GM13976 (cell line): Measurements from ENCODE around the gene HMHB1.

Experiments
- DNase-seq: peaks from one replicate; pipeline ENCODE4 v3.0.0; 2012; ENCODE audit warnings: low spot score
- in situ Hi-C: fragments of 300-500 bp; cut with MboI; formaldehyde crosslinking; loops from one replicate; pipeline ENCODE4 v1.12.0; 2022; ENCODE audit warnings: low sequenced_read_pairs, mixed read lengths, inconsistent platforms; ENCODE audit not compliant: unreplicated experiment
- TF ChIP-seq, protein P1 (sequence below): IDR thresholded peaks from 2 replicates; pipeline ENCODE4 v1.5.1; 2012; ENCODE audit warnings: borderline replicate concordance, mild to moderate bottlenecking; ENCODE audit not compliant: insufficient read depth; ENCODE audit errors: extremely low read depth, missing control alignments, control extremely low read depth

Gene HMHB1

DNA sequence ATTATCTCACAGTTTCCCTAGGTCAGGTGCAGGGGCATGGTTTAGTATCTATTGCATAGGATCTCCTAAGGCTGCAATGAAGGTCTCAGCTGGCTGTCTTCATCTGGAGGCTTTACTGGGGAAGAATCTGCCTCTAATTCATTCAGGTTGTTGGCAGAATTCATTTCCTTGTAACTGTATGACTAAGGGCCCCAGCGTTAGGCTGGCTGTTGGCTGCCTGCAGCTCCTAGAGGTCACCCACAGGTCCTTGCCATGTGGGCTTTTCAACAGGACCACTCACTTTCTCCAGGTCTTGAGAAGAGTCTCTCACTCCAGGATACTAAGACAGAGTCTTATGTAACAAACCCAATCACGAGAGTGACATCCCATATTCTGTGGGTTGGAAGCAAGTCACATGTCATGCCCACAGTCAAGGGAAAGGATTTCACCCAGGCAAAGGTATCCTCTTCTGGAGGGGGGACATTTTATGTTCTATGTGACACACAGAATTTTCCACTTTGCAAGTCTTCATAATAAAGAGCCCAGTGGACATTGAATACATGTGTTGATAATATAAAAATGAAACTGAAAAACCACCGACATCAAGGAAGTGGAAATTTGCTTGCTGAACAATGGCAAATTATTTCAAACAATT lies 38.2 kb downstream of the HMHB1 start:
- TF ChIP-seq, protein P1, sequence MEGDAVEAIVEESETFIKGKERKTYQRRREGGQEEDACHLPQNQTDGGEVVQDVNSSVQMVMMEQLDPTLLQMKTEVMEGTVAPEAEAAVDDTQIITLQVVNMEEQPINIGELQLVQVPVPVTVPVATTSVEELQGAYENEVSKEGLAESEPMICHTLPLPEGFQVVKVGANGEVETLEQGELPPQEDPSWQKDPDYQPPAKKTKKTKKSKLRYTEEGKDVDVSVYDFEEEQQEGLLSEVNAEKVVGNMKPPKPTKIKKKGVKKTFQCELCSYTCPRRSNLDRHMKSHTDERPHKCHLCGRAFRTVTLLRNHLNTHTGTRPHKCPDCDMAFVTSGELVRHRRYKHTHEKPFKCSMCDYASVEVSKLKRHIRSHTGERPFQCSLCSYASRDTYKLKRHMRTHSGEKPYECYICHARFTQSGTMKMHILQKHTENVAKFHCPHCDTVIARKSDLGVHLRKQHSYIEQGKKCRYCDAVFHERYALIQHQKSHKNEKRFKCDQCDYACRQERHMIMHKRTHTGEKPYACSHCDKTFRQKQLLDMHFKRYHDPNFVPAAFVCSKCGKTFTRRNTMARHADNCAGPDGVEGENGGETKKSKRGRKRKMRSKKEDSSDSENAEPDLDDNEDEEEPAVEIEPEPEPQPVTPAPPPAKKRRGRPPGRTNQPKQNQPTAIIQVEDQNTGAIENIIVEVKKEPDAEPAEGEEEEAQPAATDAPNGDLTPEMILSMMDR = no peak
- no peak for DNase-seq
- in situ Hi-C loops = no loop called here

DNA sequence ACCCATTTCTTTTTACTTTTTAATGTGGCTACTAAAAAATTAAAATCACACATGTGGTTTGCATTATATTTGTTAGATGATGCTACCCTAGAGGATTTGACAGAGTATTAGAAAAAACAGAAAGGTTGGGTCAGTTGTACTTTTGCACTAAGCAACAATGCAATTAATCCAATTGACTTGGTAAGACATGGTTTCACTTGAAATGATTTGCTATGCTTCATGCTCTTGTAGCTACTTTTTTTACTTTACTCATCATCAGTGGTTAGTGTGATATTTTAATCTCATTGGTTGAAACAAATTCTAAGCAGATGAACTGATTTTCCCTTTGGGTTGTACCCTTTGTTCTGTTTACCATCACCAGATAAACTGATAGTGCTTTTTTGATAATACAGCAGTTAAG lies 39.4 kb downstream of the HMHB1 start:
- TF ChIP-seq, protein P1 = no peak
- DNase-seq = no peak
- in situ Hi-C loops = no loop called here

DNA sequence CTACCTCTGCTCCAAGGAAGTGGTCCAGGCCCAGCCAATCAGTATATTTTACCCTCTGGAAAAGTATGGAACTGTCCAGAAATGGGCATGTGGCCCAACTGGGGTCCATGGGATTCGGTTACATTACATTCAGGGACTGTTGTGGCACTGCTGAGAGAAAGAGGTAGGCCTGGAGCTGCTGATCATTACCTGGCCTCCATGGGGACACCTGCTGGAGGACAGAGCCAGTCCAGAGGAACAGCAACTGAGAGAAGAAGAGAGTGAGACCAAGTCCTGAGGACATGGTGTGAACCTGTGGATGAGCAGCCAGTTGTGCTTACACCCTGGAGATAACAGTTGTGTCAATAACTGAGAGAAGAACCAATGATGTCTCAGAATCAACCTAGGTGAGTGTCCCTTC lies 48.2 kb downstream of the HMHB1 start:
- in situ Hi-C loops = no loop called here
- TF ChIP-seq, protein P1 = no peak
- DNase-seq = no peak

DNA sequence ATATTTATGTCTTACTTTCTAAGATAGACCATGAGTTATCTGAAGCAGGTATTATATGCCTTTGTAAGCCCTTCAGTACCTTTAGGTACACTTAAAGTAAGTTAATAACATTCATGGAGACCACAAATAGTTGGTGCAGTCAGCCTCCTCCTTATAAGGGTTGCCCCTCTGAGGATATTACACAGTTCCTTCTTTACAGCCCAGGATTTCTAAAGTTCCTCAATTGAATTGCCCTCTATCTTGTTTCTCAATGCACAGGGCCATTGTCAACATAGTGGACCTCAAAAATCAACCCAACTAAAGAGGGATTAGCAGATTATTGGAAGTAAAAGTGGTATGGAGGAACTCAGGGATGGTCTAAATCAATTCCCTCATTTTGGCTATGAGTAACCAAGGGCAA lies 50.3 kb downstream of the HMHB1 start:
- in situ Hi-C loops = no loop called here
- TF ChIP-seq, protein P1 = no peak
- DNase-seq = no peak

DNA sequence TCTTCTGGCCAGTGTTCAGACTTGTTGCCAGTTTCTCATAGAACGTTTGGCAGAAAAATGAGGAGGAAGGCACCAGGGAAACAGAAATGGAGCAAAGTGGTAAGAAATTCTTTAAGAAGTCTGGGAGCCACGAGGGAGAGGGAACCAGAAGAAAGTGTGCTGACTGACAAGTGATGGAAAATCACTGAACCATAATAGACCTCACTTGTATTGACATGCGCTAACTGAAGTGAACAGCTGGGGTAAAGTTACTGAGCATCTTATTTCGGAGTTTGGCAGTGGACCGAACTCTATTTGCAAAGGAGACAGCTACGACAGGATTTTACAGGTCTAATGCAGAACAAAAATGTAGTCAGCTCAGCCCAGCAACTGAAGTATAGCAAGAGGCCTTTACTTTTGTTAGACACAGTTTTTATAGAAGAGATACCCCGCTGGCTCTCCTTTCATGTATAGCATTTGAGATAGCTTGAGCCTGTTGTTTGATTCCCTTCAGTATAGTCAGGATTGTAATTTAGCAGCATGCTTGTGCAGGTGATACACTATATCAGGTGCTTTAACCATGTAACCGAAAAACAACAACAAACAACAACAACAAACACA lies 53.6 kb downstream of the HMHB1 start:
- no peak for DNase-seq
- in situ Hi-C loops = no loop called here

More for the DNA sequence above, 53.6 kb downstream of the HMHB1 start:
- TF ChIP-seq, protein P1 = no peak
